Astrocyte of the cerebellum (primary cell): Measurements from ENCODE around the gene MRC1.

ENCODE experiments used
- DNase-seq: peaks from one replicate; pipeline ENCODE4 v3.0.0-alpha.2; 2011; ENCODE audit warnings: low read depth
- H3K4me3 ChIP-seq: 2 replicates; pipeline ENCODE4 v1.5.1; 2011; ENCODE audit warnings: mild to moderate bottlenecking, low read depth, low read length, moderate library complexity
- in situ Hi-C: cut with HindIII; loops from 2 replicates; pipeline ENCODE4 v1.10.0; 2017; ENCODE audit warnings: low sequenced_read_pairs
- TF ChIP-seq, protein P1 (sequence below): IDR thresholded peaks from 2 replicates; pipeline ENCODE4 v1.5.1; 2012; ENCODE audit warnings: low read length, low read depth, moderate library complexity, mild to moderate bottlenecking; ENCODE audit errors: missing control alignments

The MRC1 gene

GRCh38 chr10:17771017-17771416 is 38.1 kb upstream of the MRC1 start:
- DNase-seq: no peak
- H3K4me3 ChIP-seq: no peak overlapping the region
- in situ Hi-C loops: no loop called here
- TF ChIP-seq, protein P1, sequence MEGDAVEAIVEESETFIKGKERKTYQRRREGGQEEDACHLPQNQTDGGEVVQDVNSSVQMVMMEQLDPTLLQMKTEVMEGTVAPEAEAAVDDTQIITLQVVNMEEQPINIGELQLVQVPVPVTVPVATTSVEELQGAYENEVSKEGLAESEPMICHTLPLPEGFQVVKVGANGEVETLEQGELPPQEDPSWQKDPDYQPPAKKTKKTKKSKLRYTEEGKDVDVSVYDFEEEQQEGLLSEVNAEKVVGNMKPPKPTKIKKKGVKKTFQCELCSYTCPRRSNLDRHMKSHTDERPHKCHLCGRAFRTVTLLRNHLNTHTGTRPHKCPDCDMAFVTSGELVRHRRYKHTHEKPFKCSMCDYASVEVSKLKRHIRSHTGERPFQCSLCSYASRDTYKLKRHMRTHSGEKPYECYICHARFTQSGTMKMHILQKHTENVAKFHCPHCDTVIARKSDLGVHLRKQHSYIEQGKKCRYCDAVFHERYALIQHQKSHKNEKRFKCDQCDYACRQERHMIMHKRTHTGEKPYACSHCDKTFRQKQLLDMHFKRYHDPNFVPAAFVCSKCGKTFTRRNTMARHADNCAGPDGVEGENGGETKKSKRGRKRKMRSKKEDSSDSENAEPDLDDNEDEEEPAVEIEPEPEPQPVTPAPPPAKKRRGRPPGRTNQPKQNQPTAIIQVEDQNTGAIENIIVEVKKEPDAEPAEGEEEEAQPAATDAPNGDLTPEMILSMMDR: no peak

DNA sequence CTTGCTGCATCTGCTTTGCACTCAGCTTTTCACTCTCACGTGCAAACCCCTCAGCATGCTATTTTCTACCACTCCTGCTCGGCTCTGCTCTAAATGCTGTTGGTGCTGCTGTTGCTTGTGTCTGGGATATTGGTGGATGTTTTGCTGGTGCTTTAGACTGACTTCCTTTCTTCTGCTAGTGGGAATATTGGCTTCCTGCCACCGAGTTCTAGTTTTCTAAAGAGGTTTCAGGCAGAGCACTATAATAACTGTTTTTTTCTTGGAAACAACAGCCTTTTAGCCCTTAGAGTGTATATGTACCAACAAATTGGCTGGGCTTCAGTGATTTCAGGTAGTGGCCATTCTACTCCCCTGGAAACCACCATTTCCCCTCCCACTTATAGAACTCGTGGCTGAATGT is 29.4 kb upstream of the MRC1 start:
- no peak for DNase-seq
- TF ChIP-seq, protein P1: no peak
- in situ Hi-C loops: no loop called here
- no peak overlapping the region for H3K4me3 ChIP-seq

- in situ Hi-C loops: no loop called here
- no peak for DNase-seq
- no peak overlapping the region for H3K4me3 ChIP-seq
- TF ChIP-seq, protein P1: no peak
These were observed 28.4 kb upstream of the MRC1 start for GRCh38 chr10:17780727-17781126.

GRCh38 chr10:17781856-17782255 is 27.3 kb upstream of the MRC1 start:
- DNase-seq: no peak
- TF ChIP-seq, protein P1: no peak
- no peak overlapping the region for H3K4me3 ChIP-seq
- in situ Hi-C loops: no loop called here

DNA sequence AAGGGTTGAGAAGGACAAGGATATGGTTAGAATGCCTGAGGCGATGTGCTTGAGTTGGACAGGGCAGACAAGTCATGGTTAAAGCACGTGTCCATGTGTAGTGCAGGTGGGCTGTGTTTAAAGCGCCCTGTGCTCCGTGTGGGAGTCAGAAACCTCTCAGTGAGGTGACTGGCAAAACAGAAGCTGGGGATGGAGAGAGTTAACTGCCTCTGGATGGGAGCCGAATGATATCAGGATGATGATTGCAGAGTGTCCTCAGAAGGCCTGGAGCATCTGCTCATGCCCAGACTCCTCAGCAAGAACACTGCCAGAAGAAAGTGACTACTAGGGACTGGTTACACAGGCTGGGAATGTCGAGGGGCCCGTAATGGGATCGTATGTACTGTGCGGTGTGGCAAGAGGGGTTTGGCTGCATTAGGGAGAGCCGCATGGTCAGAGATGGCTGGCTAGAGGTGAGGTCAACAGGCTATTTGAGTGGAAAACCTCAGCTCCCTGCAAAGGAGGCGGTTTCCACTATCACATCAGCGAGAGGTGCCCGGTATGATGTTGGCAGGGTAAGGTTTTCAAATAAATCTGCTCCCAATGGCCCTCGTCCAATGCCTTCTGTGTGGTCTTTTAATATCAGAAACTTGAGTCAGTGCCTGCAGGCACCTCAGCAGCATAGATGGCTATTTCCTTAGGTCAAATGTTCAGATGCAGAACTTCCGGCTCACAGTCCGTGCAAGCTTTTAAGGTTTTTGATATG is 26.1 kb upstream of the MRC1 start:
- H3K4me3 ChIP-seq: no peak overlapping the region
- DNase-seq: no peak
- in situ Hi-C loops: no loop called here
- TF ChIP-seq, protein P1: no peak

- in situ Hi-C loops: no loop called here
- TF ChIP-seq, protein P1: no peak
- no peak for DNase-seq
- H3K4me3 ChIP-seq: no peak overlapping the region
These were observed 25.4 kb upstream of the MRC1 start for GRCh38 chr10:17783751-17784150.
